SK-MEL-5 (cell line): ENCODE data around the gene OTOP1. TPM values are rescaled to one million over a fixed set of nuclear protein-coding genes. Genes with fewer than 3 reads are reported as not detected.
"Not testable (repeated sequence)": the region's sequence is repeated elsewhere in the genome, so short reads cannot be mapped to it uniquely, and the experiment has no call there.

ENCODE experiments used
- DNase-seq: peaks from one replicate; pipeline ENCODE4 v3.0.0-alpha.2; 2016; ENCODE audit warnings: low read depth, low spot score
- in situ Hi-C: cut with HindIII; loops from 2 replicates; pipeline ENCODE4 v1.10.0; 2016; ENCODE audit warnings: low sequenced_read_pairs, high pct_unique_total_duplicates, low pct_unique_long_range_greater_than_20kb
- polyA plus RNA-seq, 2 experiments: library from polyadenylated mRNA; depleted of rRNA; stranded (reverse); fragments of >200 nt; gene quantifications; 2 replicates each; pipeline ENCODE4 v1.2.3, GENCODE V29; 2015
- total RNA-seq: library from RNA; depleted of rRNA; stranded (reverse); fragments of >200 nt; shearing (Covaris generic); gene quantifications from 2 replicates; pipeline ENCODE4 v1.2.3, GENCODE V29; 2014; rRNA removed

Gene OTOP1, protein sequence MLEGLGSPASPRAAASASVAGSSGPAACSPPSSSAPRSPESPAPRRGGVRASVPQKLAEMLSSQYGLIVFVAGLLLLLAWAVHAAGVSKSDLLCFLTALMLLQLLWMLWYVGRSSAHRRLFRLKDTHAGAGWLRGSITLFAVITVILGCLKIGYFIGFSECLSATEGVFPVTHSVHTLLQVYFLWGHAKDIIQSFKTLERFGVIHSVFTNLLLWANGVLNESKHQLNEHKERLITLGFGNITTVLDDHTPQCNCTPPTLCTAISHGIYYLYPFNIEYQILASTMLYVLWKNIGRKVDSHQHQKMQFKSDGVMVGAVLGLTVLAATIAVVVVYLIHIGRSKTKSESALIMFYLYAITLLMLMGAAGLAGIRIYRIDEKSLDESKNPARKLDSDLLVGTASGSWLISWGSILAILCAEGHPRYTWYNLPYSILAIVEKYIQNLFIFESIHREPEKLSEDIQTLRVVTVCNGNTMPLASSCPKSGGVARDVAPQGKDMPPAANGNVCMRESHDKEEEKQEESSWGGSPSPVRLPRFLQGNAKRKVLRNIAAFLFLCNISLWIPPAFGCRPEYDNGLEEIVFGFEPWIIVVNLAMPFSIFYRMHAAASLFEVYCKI
- not detected in 2 replicates for total RNA-seq
- not detected in 2 replicates for polyA plus RNA-seq (2015; cell fraction: cytosol; rRNA removed)
- not detected in 2 replicates for polyA plus RNA-seq (2015; cell fraction: nucleus; rRNA removed)

DNA sequence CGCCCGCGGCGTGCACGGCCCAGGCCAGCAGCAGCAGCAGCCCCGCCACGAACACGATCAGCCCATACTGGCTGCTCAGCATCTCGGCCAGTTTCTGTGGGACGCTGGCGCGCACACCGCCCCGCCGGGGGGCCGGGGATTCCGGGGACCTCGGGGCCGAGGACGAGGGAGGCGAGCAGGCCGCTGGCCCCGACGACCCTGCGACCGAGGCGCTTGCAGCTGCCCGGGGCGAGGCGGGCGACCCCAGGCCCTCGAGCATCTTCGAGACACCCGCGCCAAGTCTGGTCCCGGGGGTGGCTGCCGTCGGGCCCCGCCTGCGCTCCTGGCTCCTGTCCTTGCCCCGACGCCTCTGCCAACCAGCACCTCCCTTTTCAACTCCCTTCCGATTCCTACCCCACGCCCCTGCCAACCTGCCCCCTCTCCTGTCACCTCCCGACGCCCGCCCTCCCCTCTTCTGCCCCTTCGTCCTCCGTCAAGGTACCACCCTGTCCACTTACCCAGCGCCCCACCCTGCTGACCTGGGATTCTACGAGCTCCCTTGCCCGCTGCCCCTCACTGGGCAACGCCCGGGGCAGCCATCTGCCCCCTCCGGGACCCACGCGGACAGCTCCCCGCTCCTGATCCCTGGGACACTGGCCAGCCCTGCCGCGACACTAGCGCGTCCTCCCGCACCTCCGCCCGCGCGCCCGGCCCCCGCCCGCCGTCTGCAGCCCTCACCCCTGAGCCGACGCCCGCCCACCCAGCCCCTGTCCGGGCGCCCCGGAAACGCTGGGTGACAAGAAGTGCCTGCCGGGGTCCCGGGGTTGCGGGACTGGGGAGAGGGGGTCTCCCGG is at the start of gene OTOP1:
OTOP1 (minus strand) TSS at position 324 of the 833 bp plus-strand sequence; CDS start at position 259, 65 bp downstream.
- DNase-seq = no peak
- in situ Hi-C loops = no loop called here

GRCh38 chr4:4274226-4274625 is 47.5 kb upstream of the OTOP1 start:
- in situ Hi-C loops = no loop called here
- no peak for DNase-seq

GRCh38 chr4:4271912-4272311 is 45.2 kb upstream of the OTOP1 start:
- peak; percentile 82 for DNase-seq
- in situ Hi-C loops = no loop called here

- no peak for DNase-seq
- in situ Hi-C loops = no loop called here
Measured at GRCh38 chr4:4270529-4270928, 43.8 kb upstream of the OTOP1 start.

DNA sequence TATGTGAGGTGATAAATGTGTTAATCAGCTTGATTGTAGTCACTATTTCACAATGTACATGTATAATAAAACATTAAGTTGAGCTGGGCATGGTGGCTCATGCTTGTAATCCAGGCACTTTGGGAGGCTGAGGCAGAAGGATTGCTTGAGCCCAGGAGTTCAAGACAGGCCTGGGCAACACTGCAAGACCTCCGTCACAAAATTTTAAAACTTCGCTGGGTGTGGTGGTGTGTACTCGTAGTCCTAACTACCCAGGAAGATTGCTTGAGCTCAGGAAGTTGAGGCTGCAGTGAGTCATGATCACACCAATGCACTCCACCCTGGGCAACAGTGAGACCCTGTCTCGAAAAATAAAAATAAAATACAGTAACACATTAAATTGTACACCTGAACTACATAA is 43.1 kb upstream of the OTOP1 start:
- DNase-seq = no peak
- in situ Hi-C loops = no loop called here

DNA sequence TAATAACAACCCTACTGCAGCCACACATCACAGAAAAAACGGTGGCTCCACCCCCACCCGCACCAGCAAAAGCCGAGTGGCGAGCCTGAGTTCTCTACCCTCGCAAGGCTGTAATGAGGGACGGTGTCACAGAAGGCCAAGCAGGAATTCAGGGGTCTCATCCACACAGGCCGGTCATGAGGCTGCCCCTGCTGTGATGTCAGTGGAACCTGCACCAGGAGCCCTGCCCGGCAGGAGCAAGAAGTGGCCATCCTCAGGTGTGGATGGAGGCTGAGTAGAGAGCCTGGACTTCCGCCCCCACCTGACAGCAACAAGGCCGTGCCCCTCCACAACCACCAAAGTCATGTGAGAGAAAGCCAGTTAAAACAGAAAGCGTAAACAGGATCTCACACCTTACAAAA is 42.6 kb upstream of the OTOP1 start:
- in situ Hi-C loops = no loop called here
- no peak for DNase-seq

DNA sequence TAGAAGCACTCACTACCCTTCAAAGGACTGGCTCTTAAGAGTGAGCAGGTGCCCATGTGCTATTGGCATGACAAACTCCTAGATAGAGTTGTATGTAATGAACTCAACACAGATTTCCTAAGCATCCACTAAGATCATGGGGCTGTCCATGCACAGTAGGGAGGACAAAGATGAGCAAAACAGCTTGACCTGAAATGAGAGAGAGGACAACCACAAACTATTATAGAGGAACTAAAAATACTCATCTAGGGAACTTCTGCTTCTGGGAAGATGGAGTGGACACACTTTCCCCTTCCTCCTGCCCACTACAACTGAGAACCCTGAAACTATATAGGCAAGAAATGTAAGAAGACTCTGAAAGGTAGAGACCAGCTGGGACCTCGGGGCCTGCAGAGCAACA is 42.0 kb upstream of the OTOP1 start:
- in situ Hi-C loops = no loop called here
- DNase-seq = no peak

DNA sequence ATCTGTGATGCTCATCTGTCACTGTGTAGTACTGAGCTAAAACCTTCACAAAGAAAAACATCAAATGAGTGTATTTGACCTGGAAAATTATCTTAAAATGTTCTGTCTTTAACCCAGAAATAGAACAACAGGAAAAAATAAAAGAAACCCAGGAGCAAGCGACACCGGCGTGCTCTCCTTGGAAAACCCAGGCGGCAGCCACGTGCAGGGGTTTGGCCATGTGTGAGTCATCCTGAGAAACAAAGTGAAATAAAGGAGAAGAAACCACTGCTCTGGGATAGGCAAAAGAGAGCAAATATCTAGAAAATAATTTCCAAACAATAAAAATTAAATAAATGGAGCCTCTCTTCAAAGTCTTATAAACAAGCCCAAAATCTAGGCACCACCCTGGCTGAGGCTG is 41.3 kb upstream of the OTOP1 start:
- DNase-seq = no peak
- in situ Hi-C loops = no loop called here

- DNase-seq = peak; percentile 79
- in situ Hi-C loops = no loop called here
Measured at GRCh38 chr4:4260185-4260751, 33.5 kb upstream of the OTOP1 start.

DNA sequence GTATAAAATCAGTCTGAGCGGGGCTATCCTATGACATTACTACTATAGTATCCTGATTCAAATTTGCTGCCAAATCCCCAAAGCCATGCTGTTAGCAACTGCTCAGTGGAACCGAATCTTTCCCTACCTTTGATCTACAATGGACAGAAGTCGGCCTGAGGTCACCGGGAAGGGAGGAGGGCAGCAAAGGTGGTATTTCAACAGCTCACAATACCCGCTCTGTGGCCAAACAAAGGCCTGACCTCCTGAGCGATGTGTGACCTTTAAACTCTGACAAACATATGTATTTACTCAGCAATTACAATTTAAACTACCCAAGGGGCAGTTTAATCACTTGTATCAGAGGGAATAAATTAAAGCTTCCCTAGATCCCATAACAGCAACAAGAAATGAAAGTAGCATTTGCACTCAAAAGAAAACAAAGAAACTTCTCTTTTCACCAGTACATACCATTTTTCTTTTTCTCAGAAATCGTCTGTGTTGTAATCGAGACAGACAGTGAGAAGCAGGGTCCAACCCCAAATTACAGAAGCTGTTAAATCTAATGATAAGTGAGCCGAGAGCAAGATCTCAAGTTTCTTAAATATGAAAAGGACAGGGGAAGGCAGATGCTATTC is 32.9 kb upstream of the OTOP1 start:
- peak; percentile 63 for DNase-seq
- in situ Hi-C loops = no loop called here

DNA sequence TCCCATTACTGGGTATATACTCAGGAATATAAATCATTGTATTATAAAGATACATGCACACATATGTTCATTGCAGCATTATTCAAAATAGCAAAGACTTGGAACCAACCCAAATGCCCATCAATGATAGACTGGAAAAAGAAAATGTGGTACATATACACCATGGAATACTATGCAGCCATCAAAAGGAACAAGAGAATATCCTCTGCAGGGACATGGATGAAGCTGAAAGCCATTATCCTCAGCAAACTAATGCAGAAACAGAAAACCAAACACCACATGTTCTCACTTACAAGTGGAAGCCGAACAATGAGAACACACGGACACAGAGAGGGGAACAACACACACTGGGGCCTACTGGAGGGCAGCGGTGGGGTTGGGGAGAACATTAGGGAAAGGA is 31.0 kb upstream of the OTOP1 start:
- DNase-seq, in situ Hi-C loops: not testable (repeated sequence)

DNA sequence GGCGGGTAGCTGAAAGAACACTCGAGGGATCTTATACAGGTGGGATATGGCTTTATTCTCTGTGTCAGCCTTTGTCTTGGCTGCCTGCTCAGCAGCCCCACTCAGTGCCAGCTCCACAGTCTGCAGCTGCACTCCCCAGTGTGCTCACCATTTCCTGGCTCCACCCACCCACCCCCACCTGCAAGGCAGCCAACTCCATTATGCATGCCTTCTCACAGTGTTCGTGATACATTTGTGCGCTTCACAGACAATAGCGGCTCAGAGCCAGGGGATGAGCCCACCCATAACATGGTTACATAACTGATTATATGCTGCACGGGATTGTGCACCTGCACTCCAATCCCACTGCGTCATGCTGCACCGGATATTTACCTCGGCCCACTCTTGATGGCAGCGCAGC is 30.1 kb upstream of the OTOP1 start:
- no peak for DNase-seq
- in situ Hi-C loops = no loop called here

GRCh38 chr4:4254666-4255065 is 27.9 kb upstream of the OTOP1 start:
- DNase-seq = no peak
- in situ Hi-C loops = no loop called here

DNA sequence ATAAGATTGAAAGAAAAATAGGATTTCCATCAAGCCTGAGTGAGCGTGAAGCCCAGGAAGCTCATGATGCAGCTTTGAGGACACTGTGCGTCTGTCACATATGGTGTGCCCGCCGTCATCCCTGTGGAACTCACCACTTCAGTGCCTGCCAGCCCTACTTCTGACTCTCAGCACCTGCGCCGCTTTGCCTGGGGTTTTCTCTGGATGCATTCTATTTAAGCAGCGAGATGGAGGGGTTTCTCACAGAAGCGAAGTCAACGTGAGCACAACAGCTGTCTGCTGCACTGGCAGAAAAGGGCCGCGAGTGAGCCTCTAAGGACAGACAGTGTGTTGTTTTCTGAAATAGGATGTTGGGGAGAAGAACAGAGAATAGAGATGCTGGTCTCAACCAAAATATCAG is 27.5 kb upstream of the OTOP1 start:
- DNase-seq = no peak
- in situ Hi-C loops = no loop called here

- in situ Hi-C loops = no loop called here
- DNase-seq = peak; percentile 93
Measured at GRCh38 chr4:4249866-4250265, 23.1 kb upstream of the OTOP1 start.

- in situ Hi-C loops, DNase-seq: not testable (repeated sequence)
Measured at GRCh38 chr4:4249342-4249741, 22.6 kb upstream of the OTOP1 start.

DNA sequence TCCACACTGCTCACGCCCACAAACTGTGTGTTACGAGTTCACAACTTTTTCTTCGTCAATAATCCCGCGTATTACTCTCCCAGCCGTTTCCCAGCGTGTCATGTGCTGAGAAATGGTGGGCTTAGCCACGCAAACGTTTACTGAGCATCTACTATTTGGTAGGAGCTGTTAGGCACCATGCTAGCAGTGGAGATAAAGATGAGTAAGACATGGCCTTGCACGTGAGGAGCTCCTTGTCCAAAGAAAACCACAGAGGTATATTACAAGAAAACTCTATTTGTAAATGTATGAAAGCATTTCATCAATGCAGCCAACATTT is 22.1 kb upstream of the OTOP1 start:
- DNase-seq = peak; percentile 40
- in situ Hi-C loops = no loop called here
